ENCODE results near the gene YIPF1.
"Not testable (repeated sequence)": the region's sequence is repeated elsewhere in the genome, so short reads cannot be mapped to it uniquely, and the experiment has no call there.

YIPF1 gene

DNA sequence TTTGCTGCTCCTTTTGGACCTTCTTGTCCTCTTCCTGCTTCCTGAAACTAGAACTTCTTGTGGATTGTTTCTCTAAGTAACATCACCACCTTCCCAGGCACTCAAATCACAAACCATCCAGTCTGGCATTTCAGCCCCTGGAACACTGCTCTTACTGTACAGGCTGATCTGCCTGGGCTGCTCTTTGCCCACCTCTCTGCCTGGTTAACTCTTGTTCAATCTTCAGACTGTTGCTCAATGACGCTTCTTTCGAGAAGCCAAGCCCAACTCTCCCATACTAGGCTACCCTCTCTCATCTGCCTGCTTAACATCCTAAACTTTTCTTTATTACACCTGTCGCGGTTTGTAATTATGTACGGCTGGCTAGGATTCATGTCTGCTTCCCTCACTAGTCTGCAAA lies 5.0 kb upstream of the YIPF1 start:
- no peak for DNase-seq (ENCODE audit: low read depth in 2 of 2)

GRCh38 chr1:53893999-53894636 lies 4.5 kb upstream of the YIPF1 start, which contains the start of gene DIO1:
DIO1 (plus strand) TSS chr1:53894187; CDS start chr1:53894211, 24 bp downstream.
- DNase-seq (ENCODE audit: low read depth in 2 of 2) = no peak

GRCh38 chr1:53892911-53893310 lies 3.3 kb upstream of the YIPF1 start:
- no peak for DNase-seq (ENCODE audit: low read depth in 2 of 2)

DNA sequence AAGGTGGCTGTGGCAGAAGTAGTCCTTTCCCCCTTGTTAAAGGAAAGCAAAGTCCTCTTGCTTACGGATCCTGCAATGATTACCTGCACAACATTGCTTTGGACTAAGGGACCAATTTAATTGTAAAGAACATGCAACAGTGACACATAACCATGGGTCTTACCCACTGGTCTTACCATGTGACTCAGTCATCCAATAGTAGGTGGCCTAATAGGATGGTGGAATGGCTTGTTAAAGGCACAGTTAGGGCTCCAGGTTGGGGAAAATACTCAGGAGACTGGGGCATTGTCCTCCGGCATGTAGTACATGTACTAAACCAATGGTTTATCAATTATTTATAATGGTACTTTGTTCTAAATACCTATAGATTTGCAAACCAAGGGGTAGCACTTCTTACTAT lies 2.1 kb upstream of the YIPF1 start:
- DNase-seq (ENCODE audit: low read depth in 2 of 2) = no peak

- DNase-seq (ENCODE audit: low read depth in 2 of 2) = no peak
These were observed 1.4 kb upstream of the YIPF1 start for GRCh38 chr1:53891018-53891417.

DNA sequence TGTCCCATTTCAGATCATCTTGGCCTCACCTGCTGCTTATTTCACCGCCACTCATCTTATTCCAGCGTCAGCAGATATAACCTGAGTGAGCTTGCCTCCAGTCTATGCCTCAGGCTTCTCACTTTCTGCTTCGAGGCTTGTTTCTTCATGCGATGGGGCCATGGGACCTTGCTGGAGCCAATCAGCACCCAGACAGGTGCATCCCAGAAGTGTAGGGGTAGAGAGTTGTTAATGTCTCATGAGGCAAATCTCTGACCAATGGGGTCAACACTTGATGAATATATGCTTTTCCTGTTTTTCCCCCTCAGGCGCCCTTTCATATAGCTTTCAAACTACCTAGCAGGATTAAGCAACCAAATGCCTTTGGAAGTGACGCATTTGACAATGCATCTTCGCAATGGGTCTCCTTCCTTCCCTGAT lies 935 bp upstream of the YIPF1 start:
- DNase-seq (ENCODE audit: low read depth in 2 of 2) = peak in 1 of 2 donors; percentile 4

- DNase-seq (ENCODE audit: low read depth in 2 of 2) = no peak
These were observed 916 bp downstream of the YIPF1 start for GRCh38 chr1:53888681-53889080.

GRCh38 chr1:53883600-53883999 lies 6.0 kb downstream of the YIPF1 start:
- DNase-seq (ENCODE audit: low read depth in 2 of 2) = not testable (repeated sequence)

DNA sequence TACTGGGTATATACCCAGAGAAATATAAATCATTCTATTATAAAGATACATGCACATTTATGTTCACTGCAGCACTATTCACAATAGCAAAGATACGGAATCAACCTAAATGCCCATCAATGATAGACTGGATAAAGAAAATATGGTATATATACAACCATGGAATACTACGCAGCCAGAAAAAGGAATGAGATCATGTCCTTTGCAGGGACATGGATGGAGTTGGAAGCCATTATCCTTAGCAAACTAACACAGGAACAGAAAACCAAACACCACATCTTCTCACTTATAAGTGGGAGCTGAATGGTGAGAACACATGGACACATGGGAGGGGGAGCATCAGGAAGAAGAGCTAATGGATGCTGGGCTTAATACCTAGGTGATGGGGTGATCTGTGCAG lies 7.7 kb downstream of the YIPF1 start:
- DNase-seq (ENCODE audit: low read depth in 2 of 2) = not testable (repeated sequence)

- DNase-seq (ENCODE audit: low read depth in 2 of 2) = no peak
These were observed 11.0 kb downstream of the YIPF1 start for GRCh38 chr1:53878492-53879105.

DNA sequence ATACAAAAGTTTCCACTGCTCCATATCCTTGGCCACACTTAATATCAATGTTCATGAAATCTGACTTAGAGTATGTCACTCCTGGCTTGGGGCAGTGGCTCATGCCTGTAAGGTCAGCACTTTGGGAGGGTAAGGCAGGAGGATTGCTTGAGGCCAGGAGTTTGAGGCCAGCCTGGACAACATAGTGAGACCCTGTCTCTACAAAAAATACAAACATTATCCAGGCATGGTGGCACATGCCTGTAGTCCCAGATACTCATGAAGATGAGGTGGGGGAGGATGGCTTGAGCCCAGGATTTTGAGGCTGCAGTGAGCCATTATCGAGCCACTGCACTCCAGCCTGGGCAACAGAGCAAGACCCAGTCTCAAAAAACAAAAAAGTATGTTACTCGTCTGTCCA lies 14.4 kb downstream of the YIPF1 start:
- not testable (repeated sequence) for DNase-seq (ENCODE audit: low read depth in 2 of 2)

DNA sequence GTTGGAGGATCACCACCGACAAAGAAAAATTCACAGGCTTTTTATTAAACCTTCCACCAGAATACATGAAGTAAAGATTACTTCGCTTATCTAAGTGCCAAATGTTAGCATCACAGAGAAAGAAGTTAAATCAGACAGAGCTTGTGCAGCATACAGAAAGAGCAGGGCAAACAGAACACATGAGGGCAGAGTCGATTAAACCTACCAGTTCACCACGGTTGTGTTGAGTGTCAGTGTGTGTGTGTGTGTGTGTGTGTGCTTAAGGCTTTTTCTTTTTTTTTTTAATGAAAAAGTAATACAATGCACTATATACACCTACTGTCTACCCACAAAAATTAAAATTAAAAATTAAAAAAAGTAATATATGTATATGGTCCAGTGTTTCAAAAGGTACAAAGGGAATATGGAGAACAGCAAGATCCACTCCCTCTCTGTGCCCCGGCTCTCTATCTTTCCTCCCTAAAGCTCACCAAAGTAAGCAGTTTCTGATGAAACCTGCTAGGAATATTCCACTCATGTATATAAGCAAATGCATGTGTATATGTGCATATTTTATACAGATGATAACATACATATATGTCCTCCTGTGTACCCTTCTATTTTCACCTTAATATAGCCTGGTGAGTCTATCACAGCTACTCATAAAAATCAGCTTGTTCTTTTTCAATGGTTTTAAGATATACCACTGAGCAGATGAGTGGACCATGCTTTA lies 17.7 kb downstream of the YIPF1 start:
- DNase-seq (ENCODE audit: low read depth in 2 of 2) = no peak

- DNase-seq (ENCODE audit: low read depth in 2 of 2) = no peak
These were observed 18.4 kb downstream of the YIPF1 start for GRCh38 chr1:53871221-53871620.

- DNase-seq (ENCODE audit: low read depth in 2 of 2) = no peak
These were observed 20.0 kb downstream of the YIPF1 start for GRCh38 chr1:53869454-53870117.

DNA sequence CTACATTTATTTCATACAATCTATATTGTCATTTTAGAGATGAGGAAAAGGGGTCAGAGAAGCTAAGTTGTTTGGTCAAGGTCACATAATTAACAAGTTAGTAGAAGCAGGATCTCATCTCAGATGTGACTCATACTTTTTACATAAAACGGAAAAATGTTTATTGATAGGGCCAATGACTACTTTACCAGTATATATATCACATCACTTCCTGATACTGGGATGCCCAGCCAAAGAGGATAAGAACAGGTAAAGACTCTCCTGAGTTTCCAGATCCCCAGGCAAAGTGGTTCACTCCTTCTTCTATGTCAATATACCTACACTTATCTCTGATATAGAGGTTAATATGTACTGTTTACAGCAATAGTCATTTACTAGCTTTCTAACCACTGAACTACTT lies 21.0 kb downstream of the YIPF1 start:
- no peak for DNase-seq (ENCODE audit: low read depth in 2 of 2)

DNA sequence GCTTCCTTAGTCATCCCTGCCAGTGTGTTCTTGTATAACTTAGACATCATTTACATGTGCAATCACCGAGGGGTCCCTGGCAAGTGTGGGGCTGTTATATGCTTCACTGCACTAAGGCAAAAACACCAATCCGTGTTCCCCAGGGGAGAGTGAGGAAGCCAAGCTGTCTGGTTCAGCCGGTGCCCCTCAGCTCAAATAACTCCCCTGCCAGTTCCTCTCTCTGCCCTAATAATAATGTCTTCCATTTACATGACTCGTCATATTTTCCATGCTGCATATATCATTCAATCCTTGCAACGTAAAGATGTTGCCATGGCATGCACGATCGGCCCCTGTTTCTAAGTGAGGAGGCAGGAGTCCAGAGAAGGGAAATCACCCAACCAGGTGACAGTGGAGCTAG lies 27.1 kb downstream of the YIPF1 start:
- no peak for DNase-seq (ENCODE audit: low read depth in 2 of 2)

GRCh38 chr1:53860967-53861411 lies 28.6 kb downstream of the YIPF1 start:
- peak in 1 of 2 donors; percentile 28 for DNase-seq (ENCODE audit: low read depth in 2 of 2)

DNA sequence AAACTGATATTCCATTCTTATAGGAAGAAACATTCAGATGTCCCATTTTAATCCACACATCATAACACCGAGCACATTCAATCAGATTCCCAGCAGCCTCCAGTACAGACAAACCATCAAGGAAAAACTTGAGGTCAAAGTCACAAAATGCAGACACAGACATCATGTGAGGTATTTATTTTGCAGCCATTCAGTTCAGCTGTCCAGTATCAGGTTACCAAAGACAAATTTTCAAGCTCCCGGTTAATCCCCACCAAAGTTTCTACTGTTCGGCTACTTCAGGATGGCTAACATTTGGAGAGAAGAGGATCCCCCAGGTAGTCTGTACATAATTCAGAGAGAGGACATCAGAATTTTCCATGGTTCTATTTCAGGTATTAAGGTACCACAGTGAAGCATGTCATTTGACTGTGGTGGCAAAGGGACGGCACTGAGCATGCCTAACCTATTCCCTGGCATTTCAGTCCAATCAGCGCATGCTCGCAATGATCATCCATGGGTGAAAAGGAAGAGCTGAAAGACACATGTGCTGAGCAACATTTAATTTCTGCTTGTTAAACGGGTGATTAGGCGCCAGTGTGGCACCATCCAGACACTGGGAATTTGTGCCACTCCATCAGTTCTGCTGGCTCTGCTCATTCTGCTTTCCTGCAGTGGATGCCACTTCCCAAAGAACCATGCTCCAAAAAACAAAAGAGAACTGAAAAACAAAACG lies 37.9 kb downstream of the YIPF1 start:
- DNase-seq (ENCODE audit: low read depth in 2 of 2) = no peak

DNA sequence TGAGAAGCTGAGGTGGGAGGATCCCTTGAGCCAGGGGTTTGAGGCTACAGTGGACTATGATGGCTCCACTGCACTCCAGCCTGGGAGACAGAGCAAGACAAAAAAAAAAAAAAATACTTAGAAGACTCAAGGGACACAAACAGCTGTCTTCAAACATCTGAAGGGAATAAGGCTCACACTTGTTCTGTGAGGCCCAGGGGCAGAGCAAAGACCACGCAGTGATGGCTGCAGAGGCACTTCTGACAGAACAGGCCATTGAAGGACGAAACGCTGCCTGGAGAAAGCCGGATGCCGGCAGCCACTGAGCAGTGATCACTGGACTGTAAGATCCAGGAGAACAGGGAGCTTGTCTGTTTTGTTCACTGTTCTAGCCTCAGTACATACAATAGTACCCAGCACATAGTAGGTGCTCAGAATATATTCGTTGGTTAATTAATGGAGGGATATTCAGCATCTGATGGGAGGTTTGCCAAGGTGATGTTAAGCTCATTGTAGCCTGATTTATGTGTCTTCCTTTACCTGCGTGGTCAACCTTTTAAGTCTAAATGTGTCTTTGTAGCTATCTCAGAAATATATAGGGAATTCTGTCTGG lies 39.4 kb downstream of the YIPF1 start:
- DNase-seq (ENCODE audit: low read depth in 2 of 2) = no peak

DNA sequence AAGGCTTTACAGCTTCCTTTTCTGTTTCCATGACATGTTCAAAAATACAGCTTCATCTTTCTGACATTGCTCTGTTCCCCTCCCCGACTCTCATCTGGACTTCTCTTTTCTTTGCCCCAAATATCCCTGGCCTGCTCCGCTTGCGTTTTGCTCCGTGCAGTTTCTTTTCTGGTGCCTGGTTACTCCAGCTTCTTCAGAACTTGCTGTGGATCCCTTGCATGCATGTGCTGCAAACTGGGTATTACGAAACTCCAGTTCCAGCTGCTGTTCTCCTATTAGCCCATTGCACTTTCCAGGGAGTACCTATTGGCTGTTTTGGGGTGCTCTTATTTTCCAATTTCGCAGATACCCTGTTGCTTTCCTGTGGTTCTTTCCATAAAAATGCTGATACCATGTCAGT lies 41.6 kb downstream of the YIPF1 start:
- DNase-seq (ENCODE audit: low read depth in 2 of 2) = no peak

GRCh38 chr1:53842347-53842746 lies 47.2 kb downstream of the YIPF1 start:
- no peak for DNase-seq (ENCODE audit: low read depth in 2 of 2)

- no peak for DNase-seq (ENCODE audit: low read depth in 2 of 2)
These were observed 51.0 kb downstream of the YIPF1 start for GRCh38 chr1:53838654-53838974.
